ENCODE data around the gene ALPL.

DNA sequence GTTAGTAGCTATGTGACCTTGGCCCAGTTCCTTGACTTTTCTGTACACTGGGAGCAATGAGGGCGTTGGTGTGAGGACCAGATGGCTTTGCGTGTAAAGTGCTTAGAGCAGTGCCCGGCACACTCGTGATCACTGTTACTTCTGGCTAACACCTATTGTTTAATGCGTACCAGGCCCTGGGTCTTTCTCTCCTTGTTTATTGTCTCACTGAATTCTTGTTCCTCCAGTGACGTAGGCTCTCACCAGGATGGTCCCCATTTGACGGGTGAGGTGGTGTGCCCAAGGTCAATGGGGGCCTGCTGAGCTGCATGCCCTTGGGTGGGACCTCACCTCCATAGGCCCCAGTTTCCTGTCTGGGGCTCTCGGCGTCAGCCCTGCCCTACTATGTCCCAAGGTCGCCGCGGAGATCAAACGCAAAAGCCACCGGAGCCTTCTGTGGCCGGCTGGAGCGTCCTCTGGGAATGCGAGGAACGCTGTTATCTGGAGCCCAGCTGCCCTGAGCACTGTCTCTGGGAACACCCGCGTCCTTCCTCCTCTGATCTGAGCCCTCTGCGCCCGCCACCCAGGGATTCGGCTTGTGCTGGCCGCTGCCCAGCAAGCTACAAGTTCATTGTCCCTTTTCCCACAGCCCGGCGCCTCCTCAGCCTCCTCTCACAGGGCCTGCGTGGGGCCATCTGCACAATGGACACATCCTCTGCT is 28.9 kb downstream of the ALPL start:
- TF ChIP-seq POLR2AphosphoS5 (IDR thresholded peaks at IDR 0.05; ENCODE audit: low read depth, low read length) (no peak), POLR2A (IDR thresholded peaks at IDR 0.05; ENCODE audit: low read depth, low read length) (no peak), SPI1 (IDR thresholded peaks at IDR 0.05; ENCODE audit: low read depth, low read length) (no peak), TAF1 (IDR thresholded peaks at IDR 0.05; ENCODE audit: low read depth, low read length) (no peak), PAX5 (IDR thresholded peaks at IDR 0.05; ENCODE audit: insufficient read depth, low read length, severe bottlenecking) (no peak), POU2F2 (IDR thresholded peaks at IDR 0.05; ENCODE audit: low read depth, low read length) (no peak)
